Stimulated activated CD4-positive, alpha-beta T cell treated with anti-CD3 and anti-CD28 coated beads, Interleukin-1b, Interleukin-23, amount 100 ng/mL, for 48 hours (primary cell): ENCODE data around the gene NDUFA11.

ENCODE experiments used
- DNase-seq: peaks from one replicate; pipeline ENCODE4 v3.0.0-alpha.2; 2020

NDUFA11 gene

GRCh38 chr19:5905114-5905778, 1.7 kb upstream of the NDUFA11 start:
- DNase-seq = no peak

- DNase-seq = peak; percentile 100
Observed at GRCh38 chr19:5904352-5905113, 943 bp upstream of the NDUFA11 start, which contains the start of gene VMAC. Gene VMAC (plus strand): TSS chr19:5904872. CDS start chr19:5904891, 19 bp downstream.

GRCh38 chr19:5903056-5903623, 450 bp downstream of the NDUFA11 start:
- DNase-seq = no peak

GRCh38 chr19:5900976-5901375, 2.6 kb downstream of the NDUFA11 start:
- no peak for DNase-seq

- DNase-seq = no peak
Observed at GRCh38 chr19:5899728-5900526, 3.7 kb downstream of the NDUFA11 start.

GRCh38 chr19:5897189-5897969, 6.2 kb downstream of the NDUFA11 start:
- DNase-seq = no peak

GRCh38 chr19:5896365-5897076, 7.1 kb downstream of the NDUFA11 start:
- DNase-seq = no peak

GRCh38 chr19:5895890-5896289, 7.7 kb downstream of the NDUFA11 start:
- DNase-seq = no peak

GRCh38 chr19:5895409-5895808, 8.2 kb downstream of the NDUFA11 start:
- no peak for DNase-seq

GRCh38 chr19:5894704-5895349, 8.8 kb downstream of the NDUFA11 start:
- no peak for DNase-seq

GRCh38 chr19:5893907-5894703, 9.5 kb downstream of the NDUFA11 start:
- DNase-seq = no peak

GRCh38 chr19:5893296-5893903, 10.2 kb downstream of the NDUFA11 start:
- DNase-seq = no peak

- no peak for DNase-seq
Observed at GRCh38 chr19:5892772-5893275, 10.8 kb downstream of the NDUFA11 start.

GRCh38 chr19:5891938-5892771, 11.4 kb downstream of the NDUFA11 start:
- no peak for DNase-seq

GRCh38 chr19:5891572-5891937, 12.0 kb downstream of the NDUFA11 start:
- DNase-seq = no peak

- no peak for DNase-seq
Observed at GRCh38 chr19:5890099-5890498, 13.5 kb downstream of the NDUFA11 start.

GRCh38 chr19:5889288-5889971, 14.2 kb downstream of the NDUFA11 start:
- no peak for DNase-seq
